Measurements from ENCODE around the gene GNGT1.

GNGT1 gene

GRCh38 chr7:93906267-93906666 is at the start of gene GNGT1:
Gene GNGT1, plus strand, starts transcription at chr7:93906567. Its CDS starts 180 bp downstream, at chr7:93906747.
- DNase-seq, result no peak

GRCh38 chr7:93858857-93859256 is 47.5 kb upstream of the GNGT1 start:
- no peak for DNase-seq

GRCh38 chr7:93860261-93860660 is 46.1 kb upstream of the GNGT1 start:
- DNase-seq, result no peak

- DNase-seq, result peak; percentile 51
These were observed 44.9 kb upstream of the GNGT1 start for GRCh38 chr7:93861325-93861949.

- DNase-seq, result no peak
These were observed 43.7 kb upstream of the GNGT1 start for GRCh38 chr7:93862651-93863050.

- DNase-seq, result no peak
These were observed 39.5 kb upstream of the GNGT1 start for GRCh38 chr7:93866886-93867285.

- no peak for DNase-seq
These were observed 32.3 kb upstream of the GNGT1 start for GRCh38 chr7:93873998-93874574.

GRCh38 chr7:93877742-93878141 is 28.6 kb upstream of the GNGT1 start:
- DNase-seq, result peak; percentile 74

GRCh38 chr7:93879356-93879755 is 27.0 kb upstream of the GNGT1 start:
- DNase-seq, result no peak

- no peak for DNase-seq
These were observed 23.9 kb upstream of the GNGT1 start for GRCh38 chr7:93882468-93882867.

GRCh38 chr7:93883078-93883916 is 23.1 kb upstream of the GNGT1 start:
- no peak for DNase-seq

- no peak for DNase-seq
These were observed 22.4 kb upstream of the GNGT1 start for GRCh38 chr7:93883917-93884345.

- no peak for DNase-seq
These were observed 21.8 kb upstream of the GNGT1 start for GRCh38 chr7:93884541-93884940.

GRCh38 chr7:93889261-93889660 is 17.1 kb upstream of the GNGT1 start:
- DNase-seq, result no peak

- DNase-seq, result no peak
These were observed 16.3 kb upstream of the GNGT1 start for GRCh38 chr7:93890041-93890463.

GRCh38 chr7:93890464-93891068 is 15.8 kb upstream of the GNGT1 start, which contains the start of gene TFPI2:
Gene TFPI2, minus strand, starts transcription at chr7:93890753. Its CDS starts 75 bp downstream, at chr7:93890678.
- DNase-seq, result no peak

GRCh38 chr7:93894426-93894825 is 11.9 kb upstream of the GNGT1 start:
- DNase-seq, result no peak

GRCh38 chr7:93894966-93895640 is 11.3 kb upstream of the GNGT1 start:
- peak; percentile 63 for DNase-seq

- no peak for DNase-seq
These were observed 10.3 kb upstream of the GNGT1 start for GRCh38 chr7:93895859-93896600.

- no peak for DNase-seq
These were observed 8.7 kb upstream of the GNGT1 start for GRCh38 chr7:93897680-93898079.

- peak; percentile 78 for DNase-seq
These were observed 3.5 kb upstream of the GNGT1 start for GRCh38 chr7:93902777-93903423.
